ENCODE data around the gene TSPAN7. TPM values are rescaled to one million over a fixed set of nuclear protein-coding genes. Genes with fewer than 3 reads are reported as not detected.
A peak's percentile ranks its signal among the peaks of the same experiment; 100 is the strongest.

TSPAN7 gene
- total RNA-seq, 1 donor from 2014 or later = 12.7 TPM

DNA sequence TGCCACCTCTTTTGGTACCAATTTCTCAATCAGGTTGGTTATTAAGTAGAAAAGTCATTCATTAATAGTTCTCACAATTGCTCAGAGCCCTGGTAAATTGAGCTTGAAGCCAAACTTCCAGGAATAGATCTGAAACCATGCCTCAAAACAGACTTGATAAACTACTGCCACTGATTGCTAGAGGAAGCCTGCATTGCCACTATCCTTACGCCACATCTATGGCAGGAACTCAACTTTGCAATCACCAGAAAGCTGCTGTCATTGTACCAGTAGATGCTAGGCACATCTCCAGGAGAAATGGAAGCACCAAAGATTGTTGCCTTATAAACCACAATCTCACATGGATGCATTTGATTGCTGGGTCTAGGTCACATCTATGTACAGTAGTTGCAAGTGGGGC lies 21.6 kb upstream of the TSPAN7 start:
- Histone ChIP-seq H4K20me1 (ENCODE audit: low read depth) (no peaks in the 10 kb centered on the region), H3K36me3 (no peaks in the 10 kb centered on the region), H3K9me3 (ENCODE audit: low read depth) (no peaks in the 10 kb centered on the region), H3K79me2 (ENCODE audit: low read depth) (no peaks in the 10 kb centered on the region), H3K27ac (no peak overlapping the region), H3K4me2 (no peak overlapping the region), H3F3A (ENCODE audit: low read depth) (no peaks in the 10 kb centered on the region), H3K27me3 (no peaks in the 10 kb centered on the region), H3K9ac (no peak overlapping the region), H2AFZ (replicated peaks) (no peak overlapping the region), H3K4me3 (no peak overlapping the region), H3K4me1 (no peaks in the 10 kb centered on the region)
- DNase-seq (ENCODE audit: low spot score) = no peak
- Mint-ChIP-seq H3K27me3 (ENCODE audit: insufficient read depth, low read depth) (peaks cover 2% of the 10 kb centered on the region), H3K27ac (no peak overlapping the region), H3K36me3 (no peaks in the 10 kb centered on the region), H3K4me3 (no peak overlapping the region), H3K4me1 (no peaks in the 10 kb centered on the region), H3K9me3 (no peaks in the 10 kb centered on the region)
- TF ChIP-seq EZH2phosphoT487 (IDR thresholded peaks at IDR 0.05) (no peak), EZH2 (IDR thresholded peaks at IDR 0.05) (no peak)
- TF ChIP-seq, protein P1, sequence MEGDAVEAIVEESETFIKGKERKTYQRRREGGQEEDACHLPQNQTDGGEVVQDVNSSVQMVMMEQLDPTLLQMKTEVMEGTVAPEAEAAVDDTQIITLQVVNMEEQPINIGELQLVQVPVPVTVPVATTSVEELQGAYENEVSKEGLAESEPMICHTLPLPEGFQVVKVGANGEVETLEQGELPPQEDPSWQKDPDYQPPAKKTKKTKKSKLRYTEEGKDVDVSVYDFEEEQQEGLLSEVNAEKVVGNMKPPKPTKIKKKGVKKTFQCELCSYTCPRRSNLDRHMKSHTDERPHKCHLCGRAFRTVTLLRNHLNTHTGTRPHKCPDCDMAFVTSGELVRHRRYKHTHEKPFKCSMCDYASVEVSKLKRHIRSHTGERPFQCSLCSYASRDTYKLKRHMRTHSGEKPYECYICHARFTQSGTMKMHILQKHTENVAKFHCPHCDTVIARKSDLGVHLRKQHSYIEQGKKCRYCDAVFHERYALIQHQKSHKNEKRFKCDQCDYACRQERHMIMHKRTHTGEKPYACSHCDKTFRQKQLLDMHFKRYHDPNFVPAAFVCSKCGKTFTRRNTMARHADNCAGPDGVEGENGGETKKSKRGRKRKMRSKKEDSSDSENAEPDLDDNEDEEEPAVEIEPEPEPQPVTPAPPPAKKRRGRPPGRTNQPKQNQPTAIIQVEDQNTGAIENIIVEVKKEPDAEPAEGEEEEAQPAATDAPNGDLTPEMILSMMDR (IDR thresholded peaks at IDR 0.05) = no peak

DNA sequence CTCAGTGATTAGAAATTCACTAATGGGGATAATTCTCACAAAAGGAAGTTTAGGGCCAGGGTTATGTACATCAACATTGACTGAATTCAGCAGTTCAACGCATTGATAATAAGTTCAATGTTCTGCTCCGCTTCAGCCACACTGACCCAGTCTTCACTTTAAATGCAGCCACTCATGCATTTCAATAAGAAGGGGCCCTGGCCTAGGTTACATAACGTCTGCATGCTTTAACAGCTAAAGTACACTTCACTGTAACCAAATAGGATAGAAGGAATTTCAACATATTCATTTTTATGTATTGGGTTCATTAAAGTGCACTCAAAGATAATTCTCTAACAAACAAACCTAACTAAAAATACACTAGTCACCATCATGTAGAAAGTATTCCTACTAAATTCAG lies 12.8 kb upstream of the TSPAN7 start:
- no peaks in the 10 kb centered on the region for H4K20me1 ChIP-seq (ENCODE audit: low read depth)
- H3K4me3 ChIP-seq = no peak overlapping the region
- H3K9ac ChIP-seq = no peak overlapping the region
- H3K4me3 Mint-ChIP-seq = no peak overlapping the region
- DNase-seq (ENCODE audit: low spot score) = no peak
- no peak overlapping the region for H2AFZ ChIP-seq (replicated peaks)
- no peaks in the 10 kb centered on the region for H3K4me1 Mint-ChIP-seq
- peaks cover 6% of the 10 kb centered on the region for H3K27me3 Mint-ChIP-seq (ENCODE audit: insufficient read depth, low read depth)
- no peak overlapping the region for H3K4me2 ChIP-seq
- no peaks in the 10 kb centered on the region for H3K79me2 ChIP-seq (ENCODE audit: low read depth)
- peaks cover 4% of the 10 kb centered on the region for H3K9me3 Mint-ChIP-seq
- H3K36me3 Mint-ChIP-seq = no peaks in the 10 kb centered on the region
- peaks cover 13% of the 10 kb centered on the region for H3K9me3 ChIP-seq (ENCODE audit: low read depth)
- TF ChIP-seq, protein P1 (IDR thresholded peaks at IDR 0.05) = no peak
- no peak for TF ChIP-seq EZH2phosphoT487 (IDR thresholded peaks at IDR 0.05)
- no peak for TF ChIP-seq EZH2 (IDR thresholded peaks at IDR 0.05)
- no peak overlapping the region for H3K27ac ChIP-seq
- H3K27me3 ChIP-seq = no peaks in the 10 kb centered on the region
- H3K4me1 ChIP-seq = no peaks in the 10 kb centered on the region
- no peaks in the 10 kb centered on the region for H3F3A ChIP-seq (ENCODE audit: low read depth)
- H3K36me3 ChIP-seq = no peaks in the 10 kb centered on the region
- no peak overlapping the region for H3K27ac Mint-ChIP-seq

DNA sequence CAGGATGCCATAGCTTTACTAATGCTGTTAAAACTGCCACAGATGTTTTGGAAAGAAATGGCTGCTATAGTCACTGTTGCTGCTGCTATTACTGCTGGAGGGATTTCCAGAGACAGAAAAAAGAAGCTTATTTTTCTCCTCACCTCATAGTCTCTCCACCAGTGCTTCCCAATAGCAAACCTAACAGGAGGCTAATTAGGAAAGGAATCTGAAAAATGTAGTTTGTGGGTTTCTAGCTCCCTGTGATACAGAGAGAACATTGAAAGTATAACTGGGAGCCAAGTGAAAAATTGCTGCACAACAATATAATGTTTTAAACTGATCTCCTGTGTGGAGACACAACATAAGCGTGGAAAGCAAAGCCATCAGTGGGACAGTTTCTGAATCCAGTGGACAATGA lies 8.6 kb upstream of the TSPAN7 start:
- Histone ChIP-seq H3K9me3 (ENCODE audit: low read depth) (peaks cover 13% of the 10 kb centered on the region), H4K20me1 (ENCODE audit: low read depth) (no peaks in the 10 kb centered on the region), H3K4me2 (no peak overlapping the region), H3K79me2 (ENCODE audit: low read depth) (no peaks in the 10 kb centered on the region), H3K9ac (no peak overlapping the region), H3K4me1 (no peaks in the 10 kb centered on the region), H3K4me3 (no peak overlapping the region), H3K27me3 (no peaks in the 10 kb centered on the region), H2AFZ (replicated peaks) (peak overlapping the region; percentile 0), H3F3A (ENCODE audit: low read depth) (no peaks in the 10 kb centered on the region), H3K27ac (no peak overlapping the region), H3K36me3 (no peaks in the 10 kb centered on the region)
- no peak overlapping the region for H3K27ac Mint-ChIP-seq
- peaks cover 5% of the 10 kb centered on the region for H3K27me3 Mint-ChIP-seq (ENCODE audit: insufficient read depth, low read depth)
- no peak for TF ChIP-seq EZH2phosphoT487 (IDR thresholded peaks at IDR 0.05)
- no peak for TF ChIP-seq EZH2 (IDR thresholded peaks at IDR 0.05)
- TF ChIP-seq, protein P1 (IDR thresholded peaks at IDR 0.05) = no peak
- H3K4me1 Mint-ChIP-seq = no peaks in the 10 kb centered on the region
- H3K4me3 Mint-ChIP-seq = no peak overlapping the region
- no peaks in the 10 kb centered on the region for H3K36me3 Mint-ChIP-seq
- peaks cover 6% of the 10 kb centered on the region for H3K9me3 Mint-ChIP-seq
- DNase-seq (ENCODE audit: low spot score) = no peak
